Pulmonary artery endothelial cell (primary cell): Measurements from ENCODE around the gene CENPN. TPM values are rescaled to one million over a fixed set of nuclear protein-coding genes. Genes with fewer than 3 reads are reported as not detected.

Experiments used
- DNase-seq: peaks from one replicate; pipeline ENCODE4 v3.0.0-alpha.2; 2011; ENCODE audit warnings: low read depth, low spot score
- total RNA-seq: library from RNA; depleted of rRNA; stranded (reverse); fragments of >200 nt; gene quantifications from 2 replicates; pipeline ENCODE4 v1.2.3, GENCODE V29; 2014

CENPN gene
- total RNA-seq, 1 donor from 2014 or later = 43.7 TPM

GRCh38 chr16:81077076-81077940, 70.3 kb downstream of the CENPN start, which contains the start of gene C16orf46:
Gene C16orf46 (minus strand): TSS chr16:81077238. CDS start chr16:81063955, 13,283 bp downstream.
- DNase-seq = peak; percentile 82

- DNase-seq = no peak
Measured at GRCh38 chr16:81080233-81080632, 73.2 kb downstream of the CENPN start.

- DNase-seq = no peak
Measured at GRCh38 chr16:81081014-81081413, 74.0 kb downstream of the CENPN start.

Other genes with a start within 250 kb of the CENPN start
- 29.5 and 32.3 TPM in 2 replicates for gene CDYL2, start 202.6 kb upstream of the CENPN start, total RNA-seq
- gene CMC2, start 329 bp upstream of the CENPN start, total RNA-seq = 50.1 and 67.4 TPM in 2 replicates
- gene ATMIN, start 28.6 kb downstream of the CENPN start, total RNA-seq = 29.9 and 36.6 TPM in 2 replicates
- 0.13 and 0.35 TPM in 2 replicates for gene C16orf46, start 70.0 kb downstream of the CENPN start, total RNA-seq
- gene GCSH, start 89.2 kb downstream of the CENPN start, total RNA-seq = 16.2 and 16.3 TPM in 2 replicates
- 0.04 and 0.07 TPM in 2 replicates for gene BCO1, start 231.5 kb downstream of the CENPN start, total RNA-seq